Right cardiac atrium (tissue), 5 donors: ENCODE results near the gene ANKS1A. TPM values are rescaled to one million over a fixed set of nuclear protein-coding genes. Genes with fewer than 3 reads are reported as not detected.

ENCODE experiments used
- ATAC-seq, 2 donors: fragments of 200-7000 bp; cut with Tn5 transposase; one replicate each; pipeline versions ENCODE4 v1.8.0 to v1.9.1; 2020; ENCODE audit warnings: moderate library complexity in 2 of 2, mild to moderate bottlenecking in 1 of 2
- DNase-seq, 3 donors: peaks; one replicate each; pipeline ENCODE4 v3.0.0-alpha.2; 2020
- H3K27ac ChIP-seq: one replicate; pipeline ENCODE4 v1.5.1; 2013; ENCODE audit warnings: mild to moderate bottlenecking, low read length, control low read depth, moderate library complexity
- H3K27me3 ChIP-seq: one replicate; pipeline ENCODE4 v1.6.1; 2013; ENCODE audit not compliant: control insufficient read depth, insufficient read depth
- H3K4me1 ChIP-seq: one replicate; pipeline ENCODE4 v1.6.1; 2013; ENCODE audit warnings: low read length; ENCODE audit not compliant: control insufficient read depth, insufficient read depth
- H3K4me3 ChIP-seq: one replicate; pipeline ENCODE4 v1.5.1; 2013; ENCODE audit warnings: low read length, control low read depth
- H3K9me3 ChIP-seq: one replicate; pipeline ENCODE4 v1.6.1; 2013; ENCODE audit warnings: low read length; ENCODE audit not compliant: control insufficient read depth
- WGBS: extraction: QIAGEN DNeasy Blood & Tissue Kit; methylation state at CpG from one replicate; pipeline ENCODE4 v1.1.7; 2013; 5-methylcytosine and 5-hydroxymethylcytosine counted together
- intact Hi-C, 4 donors: fragments of 100-400 bp; cut with DNase I; formaldehyde crosslinking; loops; one replicate each; pipeline versions ENCODE4 v1.11.0 to v1.14.0; 2022 to 2023
- polyA plus RNA-seq: library from polyadenylated mRNA; stranded (reverse); fragments of 200-250 nt; gene quantifications from one replicate; pipeline ENCODE4 v1.2.3, GENCODE V29; 2013
- total RNA-seq, 4 donors: library from RNA; stranded (reverse); fragmentation: NEBNext Ultra II Directional; extraction: Animal tissue kit (Norgen Biotek cat#: 25700); gene quantifications; one replicate each; pipeline ENCODE4 v1.2.1, GENCODE V29; 2021
- donor health status: healthy with polysubstance abuse.
- donor health status: DM: no; HTN: yes; CAD: no.
- donor health status: DM: no; HTN: no; CAD: no.
- donor health status: DM: no; HTN: yes; CAD: no; lungs with severe emphysema.
- donor health status: DM: yes; HTN: yes; CAD: no.

Gene ANKS1A
- total and polyA plus RNA-seq, 5 donors = 11.5 to 28.5 (median 27.1) TPM

- Histone ChIP-seq H3K4me3 (no peak overlapping the region), H3K4me1 (no peaks in the 10 kb centered on the region), H3K27ac (no peak overlapping the region), H3K27me3 (no peaks in the 10 kb centered on the region), H3K9me3 (no peaks in the 10 kb centered on the region)
- no peak for ATAC-seq
- intact Hi-C loops = no loop called here
- DNase-seq = no peak
- 69% methylated on average over 19 of the region's 19 CpGs for WGBS
Observed at GRCh38 chr6:35082046-35082732, 193.1 kb downstream of the ANKS1A start.

- Histone ChIP-seq H3K27me3 (no peaks in the 10 kb centered on the region), H3K4me1 (no peaks in the 10 kb centered on the region), H3K9me3 (no peaks in the 10 kb centered on the region), H3K27ac (no peak overlapping the region), H3K4me3 (no peak overlapping the region)
- intact Hi-C loops = no loop called here
- DNase-seq = no peak
- ATAC-seq = no peak
- 90% methylated on average over 13 of the region's 13 CpGs for WGBS
Observed at GRCh38 chr6:35082733-35083403, 193.8 kb downstream of the ANKS1A start.

GRCh38 chr6:35083507-35083906 is 194.5 kb downstream of the ANKS1A start:
- Histone ChIP-seq H3K4me3 (no peak overlapping the region), H3K27me3 (no peaks in the 10 kb centered on the region), H3K27ac (no peak overlapping the region), H3K4me1 (no peaks in the 10 kb centered on the region), H3K9me3 (no peaks in the 10 kb centered on the region)
- WGBS = 89% methylated on average over 9 of the region's 9 CpGs
- intact Hi-C loops = no loop called here
- no peak for DNase-seq
- no peak for ATAC-seq

- Histone ChIP-seq H3K27me3 (no peaks in the 10 kb centered on the region), H3K9me3 (no peaks in the 10 kb centered on the region), H3K4me1 (no peaks in the 10 kb centered on the region), H3K4me3 (no peak overlapping the region), H3K27ac (no peak overlapping the region)
- intact Hi-C loops = no loop called here
- WGBS = 83% methylated on average over 14 of the region's 14 CpGs
- DNase-seq = no peak
- no peak for ATAC-seq
Observed at GRCh38 chr6:35084041-35084491, 195.0 kb downstream of the ANKS1A start.

GRCh38 chr6:35084511-35085203 is 195.6 kb downstream of the ANKS1A start:
- intact Hi-C loops = no loop called here
- Histone ChIP-seq H3K4me3 (no peak overlapping the region), H3K27ac (no peak overlapping the region), H3K27me3 (no peaks in the 10 kb centered on the region), H3K4me1 (no peaks in the 10 kb centered on the region), H3K9me3 (no peaks in the 10 kb centered on the region)
- DNase-seq (no peak), ATAC-seq (no peak)
- WGBS = 90% methylated on average over 12 of the region's 12 CpGs

- Histone ChIP-seq H3K27me3 (no peaks in the 10 kb centered on the region), H3K27ac (no peak overlapping the region), H3K9me3 (no peaks in the 10 kb centered on the region), H3K4me3 (no peak overlapping the region), H3K4me1 (no peaks in the 10 kb centered on the region)
- ATAC-seq (no peak), DNase-seq (no peak)
- intact Hi-C loops = no loop called here
- 94% methylated on average over 30 of the region's 30 CpGs for WGBS
Observed at GRCh38 chr6:35085359-35086281, 196.6 kb downstream of the ANKS1A start.

- intact Hi-C loops = no loop called here
- H3K9me3 ChIP-seq = no peaks in the 10 kb centered on the region
- ATAC-seq (no peak), DNase-seq (no peak)
- no peak overlapping the region for H3K4me3 ChIP-seq
- 95% methylated on average over 10 of the region's 10 CpGs for WGBS
- no peak overlapping the region for H3K27ac ChIP-seq
- no peaks in the 10 kb centered on the region for H3K27me3 ChIP-seq
- H3K4me1 ChIP-seq = no peaks in the 10 kb centered on the region
Observed at GRCh38 chr6:35086282-35086632, 197.2 kb downstream of the ANKS1A start.

- no peaks in the 10 kb centered on the region for H3K9me3 ChIP-seq
- no peak overlapping the region for H3K4me3 ChIP-seq
- H3K4me1 ChIP-seq = no peaks in the 10 kb centered on the region
- ATAC-seq (no peak), DNase-seq (no peak)
- H3K27ac ChIP-seq = no peak overlapping the region
- intact Hi-C loops = no loop called here
- 88% methylated on average over 12 of the region's 12 CpGs for WGBS
- no peaks in the 10 kb centered on the region for H3K27me3 ChIP-seq
Observed at GRCh38 chr6:35086636-35087360, 197.7 kb downstream of the ANKS1A start.

GRCh38 chr6:35087361-35088280 is 198.6 kb downstream of the ANKS1A start:
- no peak for DNase-seq
- whole genome bisulfite sequencing = 83% methylated on average over 22 of the region's 22 CpGs

More at GRCh38 chr6:35087361-35088280, 198.6 kb downstream of the ANKS1A start:
- Histone ChIP-seq H3K27ac (no peak overlapping the region), H3K27me3 (no peaks in the 10 kb centered on the region), H3K4me1 (peaks cover 4% of the 10 kb centered on the region), H3K4me3 (no peak overlapping the region), H3K9me3 (no peaks in the 10 kb centered on the region)
- intact Hi-C loops = no loop called here
- ATAC-seq = peak; percentile 35 to 59
